T-cell (primary cell): ENCODE results near the gene TOP2A. TPM values are rescaled to one million over a fixed set of nuclear protein-coding genes. Genes with fewer than 3 reads are reported as not detected.

ENCODE experiments used
- ATAC-seq, 4 experiments: fragments of 200-7000 bp in 3 of 4; fragments of 150-1000 bp in 1 of 4; cut with Tn5 transposase; replicated peaks in 1 of 4; 1 replicate in 3 of 4; 2 replicates in 1 of 4; pipeline ENCODE4 v1.10.0; 2021; ENCODE audit warnings: moderate library complexity in 3 of 4, mild to moderate bottlenecking in 2 of 4, moderate number of reproducible peaks in 1 of 4
- CTCF ChIA-PET, 2 donors: fragments of 300-600 bp; sonication (Branson Sonifier 250); formaldehyde crosslinking; loops; one replicate each; lab custom pipeline; 2022; ENCODE audit warnings: antibody characterized with exemption in 2 of 2; lab: Charles Lee
- POLR2A ChIA-PET, 2 donors: fragments of 300-600 bp; sonication (Branson Sonifier 250); formaldehyde crosslinking; loops; one replicate each; lab custom pipeline; 2022; ENCODE audit warnings: antibody characterized with exemption in 2 of 2; lab: Charles Lee
- DNase-seq, 35 experiments: peaks; one replicate each; pipeline versions ENCODE4 v3.0.0 to v3.0.0-alpha.2; 2013 to 2023
- H3K27ac ChIP-seq: one replicate; pipeline ENCODE4 v1.5.1; 2013; ENCODE audit warnings: low read length
- H3K27me3 ChIP-seq, 2 experiments: replicated peaks in 1 of 2; 1 replicate in 1 of 2; 2 replicates in 1 of 2; pipeline versions ENCODE4 v1.6.1 to v1.7.0; 2013; ENCODE audit warnings: low read length in 1 of 2, mixed read lengths in 1 of 2; ENCODE audit not compliant: control insufficient read depth in 2 of 2, insufficient read depth in 2 of 2; ENCODE audit errors: extremely low read depth in 1 of 2
- H3K36me3 ChIP-seq, 2 donors: 1 replicate in 1 of 2; 2 replicates in 1 of 2; pipeline versions ENCODE4 v1.6.1 to v1.7.0; 2013; ENCODE audit warnings: low read length in 1 of 2; ENCODE audit not compliant: control insufficient read depth in 2 of 2, insufficient read depth in 1 of 2; ENCODE audit errors: extremely low read depth in 1 of 2
- H3K4me1 ChIP-seq, 2 experiments: 1 replicate in 1 of 2; 2 replicates in 1 of 2; pipeline versions ENCODE4 v1.6.1 to v1.7.0; 2013; ENCODE audit warnings: low read length in 2 of 2, mixed read lengths in 1 of 2; ENCODE audit not compliant: insufficient read depth in 2 of 2, control insufficient read depth in 1 of 2; ENCODE audit errors: extremely low read depth in 1 of 2
- H3K4me3 ChIP-seq, 2 donors: 1 replicate in 1 of 2; 2 replicates in 1 of 2; pipeline versions ENCODE4 v1.5.1 to v1.7.0; 2013; ENCODE audit warnings: mild to moderate bottlenecking in 2 of 2, low read length in 1 of 2, moderate library complexity in 1 of 2; ENCODE audit not compliant: control insufficient read depth in 1 of 2; ENCODE audit errors: extremely low read depth in 1 of 2
- H3K9me3 ChIP-seq: 2 replicates; pipeline ENCODE4 v1.7.0; 2013
- H3K27ac Mint-ChIP-seq, 2 donors: one replicate each; pipeline ENCODE4 v1.8.0; 2020 to 2021; ENCODE audit warnings: mild to moderate bottlenecking in 2 of 2, mixed read lengths in 2 of 2
- H3K27me3 Mint-ChIP-seq, 2 donors: one replicate each; pipeline ENCODE4 v1.8.0; 2021 to 2022; ENCODE audit warnings: mixed read lengths in 2 of 2
- H3K36me3 Mint-ChIP-seq: one replicate; pipeline ENCODE4 v1.8.0; 2021; ENCODE audit warnings: mixed read lengths
- H3K4me1 Mint-ChIP-seq, 3 donors: one replicate each; pipeline ENCODE4 v1.8.0; 2020 to 2022; ENCODE audit warnings: mixed read lengths in 3 of 3, mild to moderate bottlenecking in 1 of 3
- H3K4me3 Mint-ChIP-seq, 3 donors: one replicate each; pipeline ENCODE4 v1.8.0; 2020 to 2022; ENCODE audit warnings: mild to moderate bottlenecking in 3 of 3, mixed read lengths in 3 of 3, moderate library complexity in 3 of 3
- H3K9me3 Mint-ChIP-seq, 3 donors: one replicate each; pipeline ENCODE4 v1.8.0; 2020 to 2022; ENCODE audit warnings: mixed read lengths in 3 of 3
- WGBS: methylation state at CpG from one replicate; pipeline ENCODE4 v1.1.5; 2013; ENCODE audit warnings: missing lambda C conversion rate; ENCODE audit not compliant: insufficient coverage; 5-methylcytosine and 5-hydroxymethylcytosine counted together
- total RNA-seq, 35 experiments: library from RNA in 6 of 35; stranded (reverse) in 6 of 35; fragments of 120-200 nt in 1 of 35; gene quantifications; one replicate each; pipeline versions ENCODE4 v1.2.1 to v1.2.4 and lab custom pipeline; 2013 to 2026

Gene TOP2A
- total RNA-seq, 5 donors from 2014 or later (not counting 1 experiment from before 2014, with no cell fraction given) = 2.3 to 4.2 (median 2.7) TPM

DNA sequence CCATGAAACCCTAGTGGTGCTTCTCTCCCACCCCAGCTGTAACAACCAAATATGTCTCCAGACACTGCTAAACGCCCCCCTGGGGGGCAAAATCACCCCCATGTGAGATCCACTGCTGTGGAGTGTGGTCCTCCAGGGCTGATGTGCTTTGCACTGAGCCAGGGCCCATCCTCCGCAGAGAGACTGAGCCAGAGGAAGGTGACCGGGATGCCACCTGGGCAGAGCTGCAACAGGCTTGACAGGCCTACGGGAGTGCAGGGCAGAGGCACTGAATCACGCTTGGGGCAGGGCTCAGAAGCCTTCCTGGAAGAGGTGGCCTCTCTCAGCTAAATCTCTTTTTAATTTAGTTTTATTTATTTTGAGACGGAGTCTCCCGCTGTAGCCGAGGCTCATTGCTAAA, 57.6 kb downstream of the TOP2A start:
- Histone ChIP-seq H3K4me1 (peaks cover 0 to 19% of the 10 kb centered on the region in 2 experiments), H3K27ac (no peak overlapping the region), H3K9me3 (no peaks in the 10 kb centered on the region), H3K27me3 (peaks cover 0 to 38% of the 10 kb centered on the region in 2 experiments), H3K36me3 (peaks cover 4 to 10% of the 10 kb centered on the region in 2 donors), H3K4me3 (no peak overlapping the region)
- Mint-ChIP-seq H3K4me1 (peaks cover 0 to 18% (median 16%) of the 10 kb centered on the region in 3 donors), H3K4me3 (no peak overlapping the region), H3K9me3 (no peaks in the 10 kb centered on the region), H3K36me3 (peaks cover 3% of the 10 kb centered on the region), H3K27ac (peak overlapping the region in 1 of 2 donors; percentile 36), H3K27me3 (peaks cover 13 to 14% of the 10 kb centered on the region in 2 donors)
- 94% methylated on average over 2 of the region's 8 CpGs for WGBS
- ATAC-seq = no peak
- ChIA-PET CTCF (interaction anchor here in 1 of 2 donors (0.6 kb wide), 1 partner anchor 38 kb away, joined by 3 read pairs; no protein-coding TSS in a partner anchor), POLR2A (no interaction called here)
- no peak for DNase-seq

DNA sequence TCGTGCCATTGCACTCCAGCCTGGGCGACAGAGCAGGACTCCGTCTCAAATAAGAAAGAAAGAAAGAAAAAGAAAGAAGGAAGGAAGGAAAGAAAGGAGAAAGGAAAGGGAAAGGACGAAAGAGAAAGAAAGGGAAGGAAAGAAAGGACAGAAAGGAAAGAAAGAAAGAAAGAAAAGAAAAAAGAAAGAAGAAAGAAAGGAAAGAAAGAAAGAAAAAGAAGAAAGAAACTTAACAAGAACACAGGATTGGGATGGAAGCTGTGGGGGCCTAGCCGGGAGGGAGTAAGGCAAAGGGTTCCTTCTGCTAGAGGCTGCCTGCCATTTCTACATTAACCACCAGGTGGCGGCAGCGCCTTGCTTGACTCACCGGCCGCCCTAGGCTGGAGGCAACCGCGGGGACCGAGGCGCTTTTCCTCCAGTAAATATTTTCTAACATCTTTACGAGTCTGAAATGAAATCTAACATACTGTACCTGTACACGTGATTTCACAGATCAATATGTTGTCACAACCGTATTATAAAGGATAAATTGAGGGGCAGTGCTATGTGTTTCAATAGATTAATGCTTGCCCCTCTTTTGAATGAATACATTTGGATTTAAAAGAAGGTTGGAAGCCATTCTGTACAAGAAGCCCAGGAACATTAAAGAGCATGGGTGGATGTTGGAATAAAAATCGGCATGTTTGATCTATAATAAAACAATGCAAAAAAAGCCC, 59.2 kb downstream of the TOP2A start:
- H3K4me1 Mint-ChIP-seq = peaks cover 0 to 19% (median 19%) of the 10 kb centered on the region in 3 donors
- Histone ChIP-seq H3K4me1 (peaks cover 0 to 19% of the 10 kb centered on the region in 2 experiments), H3K4me3 (no peak overlapping the region), H3K9me3 (no peaks in the 10 kb centered on the region), H3K27ac (no peak overlapping the region), H3K36me3 (peaks cover 8 to 24% of the 10 kb centered on the region in 2 donors), H3K27me3 (peaks cover 0 to 25% of the 10 kb centered on the region in 2 experiments)
- peaks cover 3% of the 10 kb centered on the region for H3K36me3 Mint-ChIP-seq
- POLR2A ChIA-PET = interaction anchor here in 1 of 2 donors (1.0 kb wide), 1 partner anchor 51 kb away, joined by 3 read pairs; no protein-coding TSS in a partner anchor
- peaks cover 13 to 14% of the 10 kb centered on the region in 2 donors for H3K27me3 Mint-ChIP-seq
- ATAC-seq (peak; percentile 53 to 58 (median 57)), DNase-seq (peak; percentile 65 to 94 (median 84))
- H3K9me3 Mint-ChIP-seq = no peaks in the 10 kb centered on the region
- CTCF ChIA-PET = interaction anchor here (0.6 to 1.8 kb wide), 14 partner anchors 13 to 1738 kb away, joined by 3 to 16 read pairs (median 6); partner anchors contain the start of gene TOP2A (in 1 of the 2)
- peak overlapping the region in 1 of 2 donors; percentile 61 for H3K27ac Mint-ChIP-seq
- H3K4me3 Mint-ChIP-seq = no peak overlapping the region
- no CpG with 5 or more reads among the region's 17 CpGs for WGBS

DNA sequence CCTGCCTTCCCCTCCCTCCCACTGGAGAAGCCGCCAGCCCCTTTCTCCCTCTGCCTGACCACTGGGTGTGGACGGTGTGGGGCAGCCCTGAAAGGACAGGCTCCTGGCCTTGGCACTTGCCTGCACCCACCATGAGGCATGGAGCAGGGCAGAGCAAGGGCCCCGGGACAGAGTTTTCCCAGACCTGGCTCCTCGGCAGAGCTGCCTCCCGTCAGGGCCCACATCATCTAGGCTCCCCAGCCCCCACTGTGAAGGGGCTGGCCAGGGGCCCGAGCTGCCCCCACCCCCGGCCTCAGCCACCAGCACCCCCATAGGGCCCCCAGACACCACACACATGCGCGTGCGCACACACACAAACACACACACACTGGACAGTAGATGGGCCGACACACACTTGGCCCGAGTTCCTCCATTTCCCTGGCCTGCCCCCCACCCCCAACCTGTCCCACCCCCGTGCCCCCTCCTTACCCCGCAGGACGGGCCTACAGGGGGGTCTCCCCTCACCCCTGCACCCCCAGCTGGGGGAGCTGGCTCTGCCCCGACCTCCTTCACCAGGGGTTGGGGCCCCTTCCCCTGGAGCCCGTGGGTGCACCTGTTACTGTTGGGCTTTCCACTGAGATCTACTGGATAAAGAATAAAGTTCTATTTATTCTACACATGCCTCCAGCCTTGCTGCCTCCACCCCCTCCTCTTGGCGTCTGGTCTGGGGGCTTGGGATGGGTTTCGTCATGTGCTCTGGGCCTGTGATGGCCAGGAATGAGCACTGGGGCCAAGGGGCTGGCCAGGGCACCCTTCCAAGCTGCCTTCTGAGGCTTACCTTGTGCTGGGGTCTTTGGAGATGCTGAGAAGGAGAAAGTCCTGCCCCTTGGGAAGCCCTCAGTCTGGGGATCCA, 60.5 kb downstream of the TOP2A start:
- H3K4me1 ChIP-seq = peaks cover 0 to 15% of the 10 kb centered on the region in 2 experiments
- DNase-seq (peak in 1 of 35 experiments; percentile 21), ATAC-seq (no peak)
- peaks cover 8 to 26% (median 22%) of the 10 kb centered on the region in 3 donors for H3K4me1 Mint-ChIP-seq
- no peak overlapping the region for H3K27ac Mint-ChIP-seq
- ChIA-PET CTCF (interaction anchor here (0.6 to 1.8 kb wide), 6 partner anchors 55 to 1739 kb away, joined by 3 to 16 read pairs (median 8); no protein-coding TSS in a partner anchor), POLR2A (no interaction called here)
- no peak overlapping the region for H3K4me3 Mint-ChIP-seq
- H3K27ac ChIP-seq = no peak overlapping the region
- peaks cover 0 to 19% of the 10 kb centered on the region in 2 experiments for H3K27me3 ChIP-seq
- no peaks in the 10 kb centered on the region for H3K9me3 Mint-ChIP-seq
- peaks cover 11% of the 10 kb centered on the region for H3K36me3 Mint-ChIP-seq
- WGBS = 84% methylated on average over 4 of the region's 19 CpGs
- peaks cover 8 to 33% of the 10 kb centered on the region in 2 donors for H3K36me3 ChIP-seq
- H3K27me3 Mint-ChIP-seq = peaks cover 9% of the 10 kb centered on the region in 2 donors
- H3K9me3 ChIP-seq = no peaks in the 10 kb centered on the region
- H3K4me3 ChIP-seq = no peak overlapping the region

DNA sequence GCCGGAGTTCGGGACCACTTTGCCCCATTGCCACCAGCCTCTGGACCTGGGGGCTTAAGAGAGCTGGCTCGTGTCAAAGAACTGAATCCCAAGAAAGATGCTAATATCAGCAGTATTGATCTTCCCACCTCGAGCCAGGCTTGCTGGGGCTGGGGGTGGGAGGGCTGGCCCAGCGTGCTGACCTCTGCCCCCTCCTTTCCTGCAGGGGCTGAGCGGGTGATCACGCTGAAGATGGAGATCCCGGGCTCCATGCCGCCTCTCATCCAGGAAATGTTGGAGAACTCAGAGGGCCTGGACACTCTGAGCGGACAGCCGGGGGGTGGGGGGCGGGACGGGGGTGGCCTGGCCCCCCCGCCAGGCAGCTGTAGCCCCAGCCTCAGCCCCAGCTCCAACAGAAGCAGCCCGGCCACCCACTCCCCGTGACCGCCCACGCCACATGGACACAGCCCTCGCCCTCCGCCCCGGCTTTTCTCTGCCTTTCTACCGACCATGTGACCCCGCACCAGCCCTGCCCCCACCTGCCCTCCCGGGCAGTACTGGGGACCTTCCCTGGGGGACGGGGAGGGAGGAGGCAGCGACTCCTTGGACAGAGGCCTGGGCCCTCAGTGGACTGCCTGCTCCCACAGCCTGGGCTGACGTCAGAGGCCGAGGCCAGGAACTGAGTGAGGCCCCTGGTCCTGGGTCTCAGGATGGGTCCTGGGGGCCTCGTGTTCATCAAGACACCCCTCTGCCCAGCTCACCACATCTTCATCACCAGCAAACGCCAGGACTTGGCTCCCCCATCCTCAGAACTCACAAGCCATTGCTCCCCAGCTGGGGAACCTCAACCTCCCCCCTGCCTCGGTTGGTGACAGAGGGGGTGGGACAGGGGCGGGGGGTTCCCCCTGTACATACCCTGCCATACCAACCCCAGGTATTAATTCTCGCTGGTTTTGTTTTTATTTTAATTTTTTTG, 61.6 kb downstream of the TOP2A start:
- Histone ChIP-seq H3K36me3 (peaks cover 8 to 44% of the 10 kb centered on the region in 2 donors), H3K27me3 (peaks cover 0 to 9% of the 10 kb centered on the region in 2 experiments), H3K4me1 (peaks cover 0 to 12% of the 10 kb centered on the region in 2 experiments), H3K27ac (no peak overlapping the region), H3K4me3 (no peak overlapping the region), H3K9me3 (no peaks in the 10 kb centered on the region)
- Mint-ChIP-seq H3K36me3 (peaks cover 18% of the 10 kb centered on the region), H3K27me3 (peaks cover 5% of the 10 kb centered on the region in 2 donors), H3K4me1 (peaks cover 9 to 28% (median 24%) of the 10 kb centered on the region in 3 donors), H3K4me3 (no peak overlapping the region), H3K9me3 (no peaks in the 10 kb centered on the region), H3K27ac (no peak overlapping the region)
- WGBS = 89% methylated on average over 24 of the region's 33 CpGs
- CTCF ChIA-PET = interaction anchor here (0.6 to 2.4 kb wide), 6 partner anchors 31 to 485 kb away, joined by 3 to 10 read pairs (median 5); partner anchors contain the start of gene RARA (in 1 of the 2)
- DNase-seq = peak in 1 of 35 experiments; percentile 20
- ATAC-seq = no peak
- POLR2A ChIA-PET = no interaction called here

DNA sequence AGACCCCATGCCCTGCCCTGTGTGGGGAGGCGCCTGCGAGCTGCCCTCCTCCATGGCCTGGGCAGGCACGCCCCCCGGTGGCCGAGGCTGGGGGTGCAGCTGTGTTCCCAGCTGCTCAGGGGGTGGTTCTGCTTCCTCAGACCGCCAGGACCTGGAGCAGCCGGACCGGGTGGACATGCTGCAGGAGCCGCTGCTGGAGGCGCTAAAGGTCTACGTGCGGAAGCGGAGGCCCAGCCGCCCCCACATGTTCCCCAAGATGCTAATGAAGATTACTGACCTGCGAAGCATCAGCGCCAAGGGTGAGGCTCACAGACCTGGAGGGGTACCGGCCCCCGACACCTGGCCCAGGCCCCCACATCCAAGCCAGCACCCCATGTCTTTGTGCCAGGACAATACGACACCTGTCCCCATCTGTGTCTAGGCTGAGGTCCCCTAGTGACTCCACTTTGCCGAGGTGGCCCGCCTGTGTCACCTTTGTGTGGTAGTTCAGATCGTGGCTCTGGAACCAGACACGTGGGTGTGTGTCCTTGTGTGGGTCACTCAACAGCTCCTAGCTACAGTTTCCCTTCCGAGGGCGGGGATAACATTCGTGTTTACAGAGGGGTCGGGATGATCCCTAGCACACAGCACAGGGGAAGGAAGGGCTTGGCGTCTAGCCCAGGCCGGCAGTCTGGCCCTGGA, 62.4 kb downstream of the TOP2A start:
- H3K36me3 ChIP-seq = peaks cover 9 to 48% of the 10 kb centered on the region in 2 donors

More for the DNA sequence above, 62.4 kb downstream of the TOP2A start:
- Histone ChIP-seq H3K4me1 (peaks cover 0 to 12% of the 10 kb centered on the region in 2 experiments), H3K9me3 (no peaks in the 10 kb centered on the region), H3K4me3 (no peak overlapping the region), H3K27me3 (peaks cover 0 to 5% of the 10 kb centered on the region in 2 experiments), H3K27ac (peak overlapping the region; percentile 31)
- WGBS = 73% methylated on average over 25 of the region's 29 CpGs
- DNase-seq (peak; percentile 37 to 85 (median 74)), ATAC-seq (peak; percentile 71 to 78 (median 74))
- ChIA-PET CTCF (interaction anchor here (0.5 to 6.1 kb wide), 25 partner anchors 10 to 484 kb away, joined by 3 to 69 read pairs (median 4); partner anchors contain the start of genes RARA (in 1 of the 2) and TOP2A (in 1 of the 2)), POLR2A (interaction anchor here in 1 of 2 donors (1.0 kb wide), 1 partner anchor 56 kb away, joined by 10 read pairs; no protein-coding TSS in a partner anchor)
- Mint-ChIP-seq H3K27ac (peak overlapping the region in 1 of 2 donors; percentile 43), H3K4me1 (peaks cover 9 to 28% (median 27%) of the 10 kb centered on the region in 3 donors), H3K9me3 (no peaks in the 10 kb centered on the region), H3K4me3 (no peak overlapping the region), H3K36me3 (peaks cover 19% of the 10 kb centered on the region), H3K27me3 (no peaks in the 10 kb centered on the region)
